GM18519 (cell line): ENCODE results near the gene SNX3.

Experiments
- ATAC-seq: cut with Tn5 transposase; IDR thresholded peaks from one replicate; pipeline ENCODE4 v1.9.1; 2021; ENCODE audit warnings: mild to moderate bottlenecking, moderate library complexity; ENCODE audit not compliant: unreplicated experiment, low FRiP score

The SNX3 gene

GRCh38 chr6:108171918-108172516 lies 88.8 kb downstream of the SNX3 start:
- ATAC-seq: no peak

- ATAC-seq: no peak
Measured at GRCh38 chr6:108171291-108171917, 89.4 kb downstream of the SNX3 start.

- ATAC-seq: no peak
Measured at GRCh38 chr6:108170332-108171290, 90.2 kb downstream of the SNX3 start.

- no peak for ATAC-seq
Measured at GRCh38 chr6:108169464-108170331, 91.1 kb downstream of the SNX3 start.

GRCh38 chr6:108168501-108169463 lies 92.1 kb downstream of the SNX3 start:
- ATAC-seq: no peak

- ATAC-seq: no peak
Measured at GRCh38 chr6:108168090-108168463, 92.8 kb downstream of the SNX3 start.

- ATAC-seq: no peak
Measured at GRCh38 chr6:108167449-108168089, 93.3 kb downstream of the SNX3 start.

- ATAC-seq: no peak
Measured at GRCh38 chr6:108166664-108167448, 94.0 kb downstream of the SNX3 start.

- no peak for ATAC-seq
Measured at GRCh38 chr6:108165714-108166663, 94.9 kb downstream of the SNX3 start, which contains the start of gene NR2E1. TSS of gene NR2E1 (plus strand) at chr6:108166022. CDS start at chr6:108166766, 744 bp downstream.

- no peak for ATAC-seq
Measured at GRCh38 chr6:108164815-108165706, 95.8 kb downstream of the SNX3 start.

- no peak for ATAC-seq
Measured at GRCh38 chr6:108164543-108164814, 96.4 kb downstream of the SNX3 start.

GRCh38 chr6:108163644-108164542 lies 96.9 kb downstream of the SNX3 start:
- ATAC-seq: no peak

GRCh38 chr6:108163267-108163643 lies 97.6 kb downstream of the SNX3 start:
- no peak for ATAC-seq

GRCh38 chr6:108161724-108162282 lies 99.0 kb downstream of the SNX3 start:
- no peak for ATAC-seq
